Measurements from ENCODE around the gene ST6GAL1. TPM values are rescaled to one million over a fixed set of nuclear protein-coding genes. Genes with fewer than 3 reads are reported as not detected.
"Not testable (repeated sequence)": the region's sequence is repeated elsewhere in the genome, so short reads cannot be mapped to it uniquely, and the experiment has no call there.

The ST6GAL1 gene
- polyA plus RNA-seq, 3 donors = 19.0 to 24.4 (median 20.5) TPM

DNA sequence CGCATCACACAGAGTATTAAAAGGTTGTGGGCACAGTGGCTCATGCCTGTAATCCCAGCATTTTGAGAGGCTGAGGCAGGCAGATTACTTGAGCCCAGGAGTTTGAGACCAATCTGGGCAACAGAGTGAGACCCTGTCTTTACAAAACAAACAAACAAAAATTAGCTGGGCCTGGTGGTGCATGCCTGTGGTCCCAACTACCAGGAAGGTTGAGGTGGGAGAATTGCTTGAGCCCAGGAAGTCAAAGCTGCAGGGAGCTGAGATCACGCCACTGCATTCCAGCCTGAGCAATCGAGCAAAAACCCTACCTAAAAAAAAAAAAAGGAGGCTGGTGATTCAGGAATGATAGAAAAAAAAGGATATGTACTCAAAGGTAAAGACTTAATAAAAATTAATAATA lies 28.2 kb upstream of the ST6GAL1 start:
- Histone ChIP-seq H3K4me3 (replicated peaks in 1 of 3; ENCODE audit: low read depth in 2 of 3, low read length in 3 of 3) (no peak overlapping the region), H3K9ac (ENCODE audit: insufficient read depth, low read length, poor library complexity, severe bottlenecking) (no peak overlapping the region), H3K79me2 (ENCODE audit: insufficient read depth, low read length) (no peaks in the 10 kb centered on the region), H3K9me3 (replicated peaks in 1 of 2; ENCODE audit: control insufficient read depth in 1 of 2, insufficient read depth in 1 of 2, low read length in 2 of 2) (no peaks in the 10 kb centered on the region), H3K4me1 (ENCODE audit: control insufficient read depth in 1 of 2, insufficient read depth in 2 of 2, low read length in 2 of 2) (no peaks in the 10 kb centered on the region), H3K4me2 (replicated peaks; ENCODE audit: extremely low read depth, low read length, poor library complexity, severe bottlenecking) (no peak overlapping the region), H2AFZ (ENCODE audit: insufficient read depth, low read depth, low read length, poor library complexity, severe bottlenecking) (no peak overlapping the region), H3K27me3 (ENCODE audit: control insufficient read depth in 2 of 2, insufficient read depth in 2 of 2, low read length in 2 of 2) (no peaks in the 10 kb centered on the region), H3K27ac (ENCODE audit: low read depth in 1 of 2, low read length in 2 of 2) (no peak overlapping the region), H4K20me1 (ENCODE audit: insufficient read depth, low read length) (no peaks in the 10 kb centered on the region), H3K36me3 (replicated peaks in 1 of 2; ENCODE audit: control insufficient read depth in 1 of 2, insufficient read depth in 2 of 2, low read length in 2 of 2) (no peaks in the 10 kb centered on the region)
- peaks cover 9% of the 10 kb centered on the region for H3K4me1 Mint-ChIP-seq
- no CpG with 5 or more reads among the region's 3 CpGs for WGBS (ENCODE audit: insufficient coverage)
- TF ChIP-seq, protein P1, sequence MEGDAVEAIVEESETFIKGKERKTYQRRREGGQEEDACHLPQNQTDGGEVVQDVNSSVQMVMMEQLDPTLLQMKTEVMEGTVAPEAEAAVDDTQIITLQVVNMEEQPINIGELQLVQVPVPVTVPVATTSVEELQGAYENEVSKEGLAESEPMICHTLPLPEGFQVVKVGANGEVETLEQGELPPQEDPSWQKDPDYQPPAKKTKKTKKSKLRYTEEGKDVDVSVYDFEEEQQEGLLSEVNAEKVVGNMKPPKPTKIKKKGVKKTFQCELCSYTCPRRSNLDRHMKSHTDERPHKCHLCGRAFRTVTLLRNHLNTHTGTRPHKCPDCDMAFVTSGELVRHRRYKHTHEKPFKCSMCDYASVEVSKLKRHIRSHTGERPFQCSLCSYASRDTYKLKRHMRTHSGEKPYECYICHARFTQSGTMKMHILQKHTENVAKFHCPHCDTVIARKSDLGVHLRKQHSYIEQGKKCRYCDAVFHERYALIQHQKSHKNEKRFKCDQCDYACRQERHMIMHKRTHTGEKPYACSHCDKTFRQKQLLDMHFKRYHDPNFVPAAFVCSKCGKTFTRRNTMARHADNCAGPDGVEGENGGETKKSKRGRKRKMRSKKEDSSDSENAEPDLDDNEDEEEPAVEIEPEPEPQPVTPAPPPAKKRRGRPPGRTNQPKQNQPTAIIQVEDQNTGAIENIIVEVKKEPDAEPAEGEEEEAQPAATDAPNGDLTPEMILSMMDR (IDR thresholded peaks at IDR 0.05) = no peak
- no peaks in the 10 kb centered on the region for H3K36me3 Mint-ChIP-seq
- intact Hi-C loops (cut with micrococcal nuclease) = no loop called here
- peak overlapping the region in 1 of 7 donors; percentile 25 for H3K27ac Mint-ChIP-seq
- H3K4me3 Mint-ChIP-seq = no peak overlapping the region
- no peaks in the 10 kb centered on the region for H3K27me3 Mint-ChIP-seq (ENCODE audit: low read depth in 3 of 3)
- DNase-seq = no peak
- peaks cover 0 to 9% (median 6%) of the 10 kb centered on the region in 7 donors for H3K9me3 Mint-ChIP-seq

DNA sequence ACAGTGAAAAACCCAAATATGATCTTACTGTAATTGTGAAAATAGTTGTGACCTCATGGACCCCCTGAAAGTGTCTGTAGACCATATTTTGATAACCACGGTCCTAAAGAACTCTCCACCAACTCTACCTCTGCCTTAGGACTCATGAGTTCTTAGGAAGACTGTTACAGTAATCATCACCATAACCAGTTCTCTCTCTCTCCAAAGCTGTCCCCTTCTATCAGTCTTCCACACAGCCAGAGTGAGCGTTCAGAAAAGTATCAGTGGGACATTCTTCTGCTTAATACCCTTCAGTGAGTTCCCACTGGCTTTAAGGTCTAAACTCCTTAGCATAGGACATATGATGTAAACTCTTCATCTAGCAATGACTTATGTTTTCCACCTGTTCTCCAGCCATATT lies 27.6 kb upstream of the ST6GAL1 start:
- Mint-ChIP-seq H3K27ac (no peak overlapping the region), H3K4me1 (peaks cover 9% of the 10 kb centered on the region), H3K36me3 (no peaks in the 10 kb centered on the region), H3K4me3 (no peak overlapping the region), H3K27me3 (ENCODE audit: low read depth in 3 of 3) (peaks cover 0 to under 1% (median 0%) of the 10 kb centered on the region in 3 donors), H3K9me3 (peaks cover 0 to 11% (median 8%) of the 10 kb centered on the region in 7 donors)
- no peaks in the 10 kb centered on the region for H3K36me3 ChIP-seq (replicated peaks in 1 of 2; ENCODE audit: control insufficient read depth in 1 of 2, insufficient read depth in 2 of 2, low read length in 2 of 2)
- H3K79me2 ChIP-seq (ENCODE audit: insufficient read depth, low read length) = no peaks in the 10 kb centered on the region
- no peaks in the 10 kb centered on the region for H3K4me1 ChIP-seq (ENCODE audit: control insufficient read depth in 1 of 2, insufficient read depth in 2 of 2, low read length in 2 of 2)
- TF ChIP-seq, protein P1 (IDR thresholded peaks at IDR 0.05) = no peak
- no peak overlapping the region for H3K4me3 ChIP-seq (replicated peaks in 1 of 3; ENCODE audit: low read depth in 2 of 3, low read length in 3 of 3)
- no peak for DNase-seq
- no peaks in the 10 kb centered on the region for H4K20me1 ChIP-seq (ENCODE audit: insufficient read depth, low read length)
- H3K27me3 ChIP-seq (ENCODE audit: control insufficient read depth in 2 of 2, insufficient read depth in 2 of 2, low read length in 2 of 2) = no peaks in the 10 kb centered on the region
- H3K9me3 ChIP-seq (replicated peaks in 1 of 2; ENCODE audit: control insufficient read depth in 1 of 2, insufficient read depth in 1 of 2, low read length in 2 of 2) = no peaks in the 10 kb centered on the region
- no peak overlapping the region for H3K27ac ChIP-seq (ENCODE audit: low read depth in 1 of 2, low read length in 2 of 2)
- no peak overlapping the region for H3K9ac ChIP-seq (ENCODE audit: insufficient read depth, low read length, poor library complexity, severe bottlenecking)
- H2AFZ ChIP-seq (ENCODE audit: insufficient read depth, low read depth, low read length, poor library complexity, severe bottlenecking) = no peak overlapping the region
- intact Hi-C loops (cut with micrococcal nuclease) = no loop called here
- H3K4me2 ChIP-seq (replicated peaks; ENCODE audit: extremely low read depth, low read length, poor library complexity, severe bottlenecking) = no peak overlapping the region
- WGBS (ENCODE audit: insufficient coverage) = 95% methylated on average over 2 of the region's 2 CpGs

DNA sequence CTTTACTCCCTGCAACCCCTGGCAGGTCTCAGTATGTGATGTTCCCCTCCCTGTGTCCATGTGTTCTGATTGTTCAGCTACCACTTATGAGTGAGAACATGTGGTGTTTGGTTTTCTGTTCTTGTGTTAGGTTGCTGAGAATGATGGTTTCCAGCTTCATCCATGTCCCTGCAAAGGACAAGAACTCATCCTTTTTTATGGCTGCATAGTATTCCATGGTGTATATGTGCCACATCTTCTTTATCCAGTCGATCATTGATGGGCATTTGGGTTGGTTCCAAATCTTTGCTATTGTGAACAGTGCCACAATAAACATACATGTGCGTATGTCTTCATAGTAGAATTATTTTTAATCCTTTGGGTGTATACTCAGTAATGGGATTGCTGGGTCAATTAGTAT lies 26.6 kb upstream of the ST6GAL1 start:
- H3K4me2 ChIP-seq (replicated peaks; ENCODE audit: extremely low read depth, low read length, poor library complexity, severe bottlenecking); H4K20me1 ChIP-seq (ENCODE audit: insufficient read depth, low read length); H3K4me1 ChIP-seq (ENCODE audit: control insufficient read depth in 1 of 2, insufficient read depth in 2 of 2, low read length in 2 of 2); H2AFZ ChIP-seq (ENCODE audit: insufficient read depth, low read depth, low read length, poor library complexity, severe bottlenecking); H3K79me2 ChIP-seq (ENCODE audit: insufficient read depth, low read length); H3K4me3 ChIP-seq (replicated peaks in 1 of 3; ENCODE audit: low read depth in 2 of 3, low read length in 3 of 3); H3K27me3 Mint-ChIP-seq (ENCODE audit: low read depth in 3 of 3); H3K27ac ChIP-seq (ENCODE audit: low read depth in 1 of 2, low read length in 2 of 2); H3K36me3 ChIP-seq (replicated peaks in 1 of 2; ENCODE audit: control insufficient read depth in 1 of 2, insufficient read depth in 2 of 2, low read length in 2 of 2); intact Hi-C loops (cut with micrococcal nuclease); H3K36me3 Mint-ChIP-seq; H3K27me3 ChIP-seq (ENCODE audit: control insufficient read depth in 2 of 2, insufficient read depth in 2 of 2, low read length in 2 of 2); H3K27ac Mint-ChIP-seq; DNase-seq; H3K9me3 ChIP-seq (replicated peaks in 1 of 2; ENCODE audit: control insufficient read depth in 1 of 2, insufficient read depth in 1 of 2, low read length in 2 of 2); H3K4me3 Mint-ChIP-seq; H3K9ac ChIP-seq (ENCODE audit: insufficient read depth, low read length, poor library complexity, severe bottlenecking): not testable (repeated sequence)
- Mint-ChIP-seq H3K4me1 (peaks cover 11% of the 10 kb centered on the region), H3K9me3 (peaks cover 0 to 12% (median 8%) of the 10 kb centered on the region in 7 donors)
- no CpG with 5 or more reads among the region's 2 CpGs for WGBS (ENCODE audit: insufficient coverage)
